Endothelial cell of hepatic sinusoid (primary cell): Measurements from ENCODE around the gene CD22.
"Not testable (repeated sequence)": the region's sequence is repeated elsewhere in the genome, so short reads cannot be mapped to it uniquely, and the experiment has no call there.

Experiments used
- in situ Hi-C: cut with HindIII; loops from 2 replicates; pipeline ENCODE4 v1.10.0; 2017; ENCODE audit warnings: low sequenced_read_pairs

Gene CD22

GRCh38 chr19:35353635-35354034 lies 24.6 kb downstream of the CD22 start:
- in situ Hi-C loops = loop anchor here (5.0 kb wide), 5 partner anchors 39 to 134 kb away; partner anchors contain the start of gene HAMP

GRCh38 chr19:35354898-35355297 lies 25.9 kb downstream of the CD22 start:
- in situ Hi-C loops = loop anchor here (5.0 kb wide), 5 partner anchors 37 to 132 kb away; partner anchors contain the start of gene HAMP

- in situ Hi-C loops = no loop called here
Measured at GRCh38 chr19:35355791-35356460, 26.9 kb downstream of the CD22 start.

- in situ Hi-C loops = no loop called here
Measured at GRCh38 chr19:35357867-35358573, 29.0 kb downstream of the CD22 start, which contains the start of gene FFAR3. FFAR3 (plus strand) TSS chr19:35358460; CDS start chr19:35358891, 431 bp downstream.

- in situ Hi-C loops = not testable (repeated sequence)
Measured at GRCh38 chr19:35358834-35359233, 29.8 kb downstream of the CD22 start.

- in situ Hi-C loops = not testable (repeated sequence)
Measured at GRCh38 chr19:35359395-35359794, 30.4 kb downstream of the CD22 start.

- in situ Hi-C loops = not testable (repeated sequence)
Measured at GRCh38 chr19:35360081-35360480, 31.1 kb downstream of the CD22 start.

- in situ Hi-C loops = no loop called here
Measured at GRCh38 chr19:35360880-35361420, 32.0 kb downstream of the CD22 start.

GRCh38 chr19:35362261-35363000 lies 33.4 kb downstream of the CD22 start:
- in situ Hi-C loops = no loop called here

GRCh38 chr19:35363001-35363590 lies 34.1 kb downstream of the CD22 start:
- in situ Hi-C loops = no loop called here

- in situ Hi-C loops = no loop called here
Measured at GRCh38 chr19:35363711-35364425, 34.9 kb downstream of the CD22 start.

GRCh38 chr19:35365303-35365702 lies 36.3 kb downstream of the CD22 start:
- in situ Hi-C loops = no loop called here

- in situ Hi-C loops = no loop called here
Measured at GRCh38 chr19:35368378-35368777, 39.4 kb downstream of the CD22 start.

- in situ Hi-C loops = no loop called here
Measured at GRCh38 chr19:35369522-35369921, 40.5 kb downstream of the CD22 start.

- in situ Hi-C loops = no loop called here
Measured at GRCh38 chr19:35370722-35371121, 41.7 kb downstream of the CD22 start, which contains the start of gene GPR42. GPR42 (plus strand) TSS chr19:35371068; CDS start chr19:35371360, 292 bp downstream.

GRCh38 chr19:35373492-35373891 lies 44.5 kb downstream of the CD22 start:
- in situ Hi-C loops = no loop called here

GRCh38 chr19:35374031-35374430 lies 45.0 kb downstream of the CD22 start:
- in situ Hi-C loops = not testable (repeated sequence)

- in situ Hi-C loops = no loop called here
Measured at GRCh38 chr19:35375505-35376307, 46.7 kb downstream of the CD22 start.

GRCh38 chr19:35377656-35378055 lies 48.7 kb downstream of the CD22 start:
- in situ Hi-C loops = no loop called here
